ENCODE measurements around the gene VWA8.

The VWA8 gene

DNA sequence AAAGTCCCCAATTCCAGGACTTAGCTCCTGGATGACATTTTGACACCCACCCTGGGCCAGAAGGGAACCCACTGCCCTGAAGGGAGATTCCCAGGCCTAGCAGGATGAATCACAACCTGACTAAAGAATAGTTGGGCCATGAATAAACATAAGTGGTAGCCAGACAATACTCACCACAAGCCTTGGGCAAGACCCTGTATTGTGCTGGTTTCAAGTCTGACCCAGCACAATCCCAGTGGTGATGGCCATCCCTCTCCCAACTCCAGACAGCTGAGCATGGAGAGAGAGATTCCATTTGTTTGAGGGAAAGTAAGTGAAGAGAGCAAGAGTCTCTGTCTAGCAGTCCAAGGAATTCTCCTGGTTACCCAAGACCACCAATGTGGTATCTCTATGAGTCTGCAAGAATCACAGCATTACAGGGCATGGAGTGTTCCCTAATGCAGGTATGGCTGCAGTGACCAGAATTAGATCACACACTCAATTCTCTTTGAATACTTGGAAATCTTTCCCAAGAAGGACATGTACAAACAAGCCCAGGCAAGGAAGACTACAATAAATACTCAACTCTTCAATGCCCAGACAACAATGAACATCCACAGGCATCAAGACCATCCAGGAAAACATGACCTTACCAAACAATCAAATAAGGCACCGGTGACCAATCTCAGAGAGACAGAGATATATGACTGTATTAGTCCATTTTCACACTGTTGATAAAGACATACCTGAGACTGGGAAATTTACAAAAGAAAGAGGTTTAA is 158.0 kb downstream of the VWA8 start:
- no peak for DNase-seq (ENCODE audit: low read depth)

DNA sequence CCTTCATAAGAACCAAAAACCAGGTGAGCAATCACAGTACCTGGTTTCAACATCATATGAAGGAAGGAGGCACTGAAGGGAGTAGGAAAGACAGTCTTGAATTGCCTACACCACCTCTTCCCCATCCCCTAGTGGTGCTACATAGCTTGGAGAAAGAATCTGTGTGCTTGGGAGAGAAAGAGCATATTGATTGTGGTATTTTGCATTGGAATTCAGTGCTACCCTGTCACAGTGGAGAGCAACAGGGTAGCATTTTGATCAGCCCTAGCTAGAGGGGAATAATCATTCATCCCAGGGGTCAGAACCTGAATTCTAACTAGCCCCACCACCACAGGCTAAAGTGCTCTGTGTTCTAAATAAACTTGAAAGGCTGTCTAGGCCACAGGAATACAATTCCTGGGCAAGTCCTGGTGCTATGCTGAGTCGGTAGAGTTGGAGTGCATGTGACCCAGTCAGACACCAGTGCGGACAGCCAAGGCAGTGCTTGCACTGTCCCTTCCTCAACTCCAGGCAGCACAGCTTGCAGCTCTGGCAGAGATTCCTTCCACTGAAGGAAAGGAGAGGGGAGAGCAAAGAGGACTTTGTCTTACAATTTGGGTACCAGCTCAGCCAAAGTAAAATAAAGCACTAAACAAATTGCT is 158.7 kb downstream of the VWA8 start:
- no peak for DNase-seq (ENCODE audit: low read depth)

DNA sequence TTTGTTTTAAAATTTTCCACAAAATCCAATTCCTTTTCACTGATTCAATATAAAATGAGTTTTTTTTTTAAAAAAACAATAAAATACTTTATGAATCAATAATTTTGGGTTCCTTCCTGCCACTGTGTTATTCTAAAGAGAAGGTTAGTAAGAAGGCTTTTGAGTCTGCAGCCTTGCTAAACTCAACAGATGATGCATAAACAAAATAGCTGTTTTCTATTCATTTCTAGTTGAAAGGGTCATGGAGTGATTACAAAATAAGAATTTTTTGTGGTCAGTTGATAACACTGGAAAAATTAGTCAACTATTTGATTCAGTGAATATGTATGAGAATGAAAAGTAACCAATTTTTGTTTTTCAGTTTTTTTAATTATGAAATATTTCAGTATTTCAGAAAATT is 169.9 kb downstream of the VWA8 start:
- DNase-seq (ENCODE audit: low read depth) = no peak

DNA sequence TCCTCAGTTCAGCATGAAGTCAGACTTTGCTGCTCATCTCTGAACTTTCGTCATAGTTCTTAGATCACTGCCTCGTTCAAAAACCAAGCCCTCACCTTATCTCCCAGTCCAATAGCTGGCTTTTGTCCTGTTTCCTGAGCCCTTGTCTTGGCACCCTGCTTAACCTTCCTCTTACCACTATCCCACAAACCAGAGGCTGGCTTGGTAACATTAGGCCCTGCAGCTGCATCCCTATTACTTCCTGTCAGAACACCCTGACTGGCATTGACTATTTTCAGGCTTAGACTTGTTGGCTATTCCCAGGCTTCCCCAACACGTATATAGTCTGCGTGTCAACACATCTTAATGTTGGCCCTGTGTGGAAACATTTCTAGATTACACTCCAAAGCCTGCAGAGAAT is 172.4 kb downstream of the VWA8 start:
- DNase-seq (ENCODE audit: low read depth) = no peak

DNA sequence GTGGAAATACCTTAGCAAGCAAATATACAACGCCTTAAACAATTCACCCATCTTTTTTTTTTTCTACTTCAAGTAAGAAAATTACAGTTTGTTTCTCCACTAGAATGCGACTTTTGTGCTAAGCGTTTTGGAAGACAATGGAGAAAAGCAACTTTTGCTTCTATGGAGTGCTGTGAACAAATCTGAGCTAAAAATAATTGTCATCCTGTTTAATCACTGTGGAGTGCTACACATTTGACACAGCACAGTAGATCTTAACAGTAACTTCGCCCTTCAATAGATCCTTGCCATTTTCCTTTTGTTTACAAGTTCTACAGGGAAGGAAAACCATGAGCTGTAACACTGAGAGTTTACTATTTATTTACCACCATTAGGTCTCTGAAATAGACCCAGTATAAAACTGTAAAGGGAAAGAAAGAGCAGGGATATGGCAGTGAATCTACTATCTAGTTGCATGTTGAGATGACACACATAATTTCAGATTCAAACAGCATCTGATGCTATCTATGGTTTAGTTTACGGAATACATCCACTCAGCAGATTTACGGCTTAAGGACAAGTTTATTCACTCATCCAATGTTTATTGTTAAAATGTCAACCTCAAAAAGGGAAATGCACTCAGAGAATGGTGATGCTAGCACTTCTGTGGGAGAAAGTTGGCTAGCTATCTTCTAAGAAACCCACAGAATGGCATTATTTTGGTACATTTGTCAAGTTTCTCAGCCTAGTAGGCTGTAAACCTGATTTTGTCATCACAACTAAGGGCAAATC is 175.3 kb downstream of the VWA8 start:
- no peak for DNase-seq (ENCODE audit: low read depth)

DNA sequence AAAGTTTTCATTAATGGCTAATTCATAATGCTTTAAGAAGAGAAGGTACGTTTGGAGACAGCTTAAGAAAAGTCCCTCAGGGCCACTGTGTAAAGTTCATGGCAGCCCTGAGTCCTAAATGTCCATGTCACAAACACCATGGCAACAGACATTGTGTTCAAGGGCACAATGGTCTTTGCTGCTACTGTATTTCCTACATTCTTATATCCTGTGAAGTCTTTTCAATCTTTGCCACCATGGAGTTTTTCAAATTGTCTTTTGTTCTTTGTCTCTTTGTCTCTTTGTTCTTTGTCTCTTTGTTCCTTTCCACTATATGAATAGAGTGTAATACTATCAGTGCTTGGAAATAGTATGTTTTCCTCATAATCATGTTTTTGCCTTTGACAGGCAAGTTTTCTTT is 178.8 kb downstream of the VWA8 start:
- DNase-seq (ENCODE audit: low read depth) = no peak

DNA sequence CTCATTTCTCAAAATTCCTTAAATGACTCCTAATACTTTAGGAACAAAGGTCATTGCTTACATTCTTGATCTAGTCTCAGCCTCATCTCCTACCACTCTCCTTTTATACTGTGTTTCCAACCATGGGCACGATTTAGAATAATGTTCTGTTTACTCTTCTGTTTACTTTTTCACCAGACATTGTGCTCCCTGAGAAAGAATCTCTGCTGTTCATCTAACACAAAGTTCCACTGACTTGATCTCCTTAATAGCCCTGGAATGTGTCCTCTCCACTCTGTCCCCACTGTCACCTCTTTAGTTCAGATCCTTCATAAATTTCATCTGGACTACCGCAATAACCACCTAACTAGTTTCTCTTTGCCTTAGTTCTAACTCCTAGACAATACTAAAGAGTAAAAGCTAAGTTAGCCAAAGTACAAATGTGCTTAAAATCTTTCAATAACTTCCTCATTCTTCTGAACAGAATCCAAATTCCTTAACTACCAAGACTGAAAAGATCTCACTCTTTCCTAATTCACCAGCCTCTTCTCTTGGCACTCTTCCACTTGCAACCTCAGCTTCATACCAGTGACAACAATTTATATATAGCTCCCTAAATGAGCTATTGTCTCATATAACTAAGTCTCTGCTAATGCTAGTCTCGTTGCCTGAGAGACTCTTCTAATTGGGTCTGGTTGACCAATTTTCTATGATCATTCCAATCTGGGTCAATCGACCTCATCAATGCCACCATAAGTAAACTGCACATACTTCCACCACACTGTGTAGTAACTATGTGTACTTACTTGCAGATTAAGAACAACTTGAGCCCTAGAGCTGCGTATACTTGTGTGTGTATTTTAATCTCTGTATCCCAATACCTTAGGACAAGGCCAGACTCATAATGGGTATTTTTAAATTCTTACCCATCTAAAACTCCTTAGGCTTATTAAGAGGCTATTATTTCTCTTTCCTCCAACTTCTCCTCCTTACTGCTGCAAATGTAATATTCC is 179.9 kb downstream of the VWA8 start:
- DNase-seq (ENCODE audit: low read depth) = no peak

DNA sequence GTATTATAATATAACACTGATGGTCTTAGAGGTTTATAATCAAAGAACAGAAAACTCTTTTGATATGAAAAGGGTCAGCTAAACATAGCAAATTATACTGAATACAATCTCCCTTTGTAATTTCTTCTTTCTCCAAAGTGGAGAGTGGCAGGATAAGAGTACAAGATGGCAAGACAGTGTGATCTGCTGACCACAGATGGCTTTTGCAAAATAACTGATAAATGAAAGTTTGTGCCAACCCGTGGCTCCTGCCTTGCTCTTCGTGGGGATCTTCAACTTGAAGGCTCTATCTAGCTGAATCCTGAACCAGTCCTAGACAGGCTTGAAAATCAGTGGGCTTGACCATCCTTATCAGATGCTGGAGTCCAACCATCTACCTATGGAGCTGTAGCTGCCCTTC is 185.7 kb downstream of the VWA8 start:
- no peak for DNase-seq (ENCODE audit: low read depth)

DNA sequence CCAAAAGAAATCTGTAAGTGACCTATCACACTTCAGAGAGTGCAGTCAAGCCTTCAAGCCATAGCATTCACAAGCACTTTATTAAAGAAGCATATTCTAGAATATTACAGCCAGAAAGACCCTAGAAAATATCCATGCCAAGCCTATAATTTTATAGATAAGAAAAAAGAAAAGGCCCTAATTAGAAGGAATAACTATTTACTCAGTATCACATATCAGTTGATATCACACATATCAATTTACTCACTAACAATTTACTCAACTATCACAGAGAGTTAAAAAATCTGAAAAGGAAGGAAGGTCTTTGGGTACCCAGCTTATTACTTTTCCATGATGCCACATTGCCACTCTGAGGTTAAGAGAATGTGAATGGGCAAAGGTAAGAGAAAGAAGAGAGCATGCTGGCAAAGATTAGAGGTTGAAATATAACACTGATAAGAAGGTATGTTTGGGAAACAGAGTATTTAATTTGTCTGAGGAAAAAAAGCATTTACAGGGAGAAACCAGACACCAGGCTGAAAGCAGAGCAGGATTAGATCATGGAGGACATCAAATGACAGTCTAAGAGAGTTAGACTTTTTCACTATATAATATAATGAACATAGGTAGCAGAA is 186.2 kb downstream of the VWA8 start:
- DNase-seq (ENCODE audit: low read depth) = no peak

DNA sequence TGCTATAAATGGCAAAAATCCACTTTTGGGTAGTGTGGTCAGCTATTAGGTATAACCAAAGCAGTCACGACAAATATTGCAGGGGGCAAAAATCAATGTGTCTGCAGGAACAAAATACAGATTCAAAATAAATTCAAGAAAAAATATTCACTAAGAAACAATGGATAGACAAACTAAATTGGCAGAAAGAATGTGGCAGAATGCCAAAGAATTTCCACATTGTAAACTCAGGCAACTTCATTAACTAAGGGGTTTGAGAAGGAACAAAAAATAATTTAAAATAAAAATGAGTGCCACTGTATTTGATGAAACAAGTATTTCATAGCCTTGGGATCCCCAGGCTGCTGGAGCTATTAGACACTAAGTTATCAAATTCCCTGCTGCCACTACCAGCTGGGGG is 193.1 kb downstream of the VWA8 start:
- DNase-seq (ENCODE audit: low read depth) = no peak

DNA sequence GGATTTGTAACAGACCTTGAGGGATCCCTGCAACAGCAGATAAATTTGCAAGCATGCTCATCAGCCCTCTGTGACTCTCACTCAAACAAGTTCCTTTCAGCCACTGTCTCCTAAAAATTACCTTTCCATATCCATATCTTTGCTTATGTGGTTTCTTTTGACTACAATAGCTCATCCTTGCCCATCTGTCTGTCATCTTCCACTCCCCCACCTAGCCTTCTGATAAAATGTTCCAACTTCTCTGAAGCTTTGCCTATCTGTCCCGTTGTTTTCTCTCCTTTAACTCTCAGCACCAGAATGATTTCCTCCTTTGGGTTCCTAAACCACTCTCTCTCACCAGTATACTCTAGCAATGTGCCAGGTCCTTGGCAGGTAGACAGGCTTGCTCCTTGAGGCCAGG is 194.5 kb downstream of the VWA8 start:
- DNase-seq (ENCODE audit: low read depth) = no peak

DNA sequence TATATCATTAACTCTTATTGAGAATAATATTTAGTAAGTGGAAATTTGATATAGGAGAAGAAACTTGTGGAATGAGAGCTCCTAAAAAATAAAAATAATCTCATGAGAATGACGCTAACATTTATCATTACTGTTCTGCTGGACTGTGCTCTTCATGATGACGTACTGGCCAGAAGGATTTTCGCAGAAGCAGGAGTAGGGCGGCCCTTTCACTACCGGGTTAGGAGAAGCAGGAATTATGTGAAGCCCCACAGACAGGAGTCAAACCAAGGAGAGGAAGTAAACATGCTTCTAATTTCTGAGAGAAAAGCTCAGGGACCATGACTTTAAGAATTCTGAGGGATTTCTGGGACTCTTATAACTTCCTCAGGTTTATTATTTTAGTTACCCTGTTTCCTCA is 195.1 kb downstream of the VWA8 start:
- no peak for DNase-seq (ENCODE audit: low read depth)

DNA sequence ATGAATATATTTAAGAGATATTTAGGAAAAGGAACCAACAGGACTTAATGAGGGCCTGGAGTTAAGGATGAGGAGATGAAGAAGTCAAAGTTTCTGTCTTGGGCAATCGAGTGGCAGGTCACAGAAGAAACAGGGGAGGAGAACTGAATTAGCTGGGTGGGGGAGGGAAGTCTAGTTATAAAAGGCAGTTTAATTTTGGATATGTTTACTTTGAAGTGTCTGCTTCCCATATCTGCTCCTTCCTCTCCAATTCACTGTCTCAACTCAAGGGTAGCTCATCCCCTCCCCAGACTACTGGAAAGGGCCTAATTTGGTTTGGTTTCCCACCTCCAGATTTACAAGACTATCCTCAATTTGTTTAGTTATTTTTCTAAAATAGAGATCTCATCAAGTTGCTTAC is 195.9 kb downstream of the VWA8 start:
- DNase-seq (ENCODE audit: low read depth) = no peak

DNA sequence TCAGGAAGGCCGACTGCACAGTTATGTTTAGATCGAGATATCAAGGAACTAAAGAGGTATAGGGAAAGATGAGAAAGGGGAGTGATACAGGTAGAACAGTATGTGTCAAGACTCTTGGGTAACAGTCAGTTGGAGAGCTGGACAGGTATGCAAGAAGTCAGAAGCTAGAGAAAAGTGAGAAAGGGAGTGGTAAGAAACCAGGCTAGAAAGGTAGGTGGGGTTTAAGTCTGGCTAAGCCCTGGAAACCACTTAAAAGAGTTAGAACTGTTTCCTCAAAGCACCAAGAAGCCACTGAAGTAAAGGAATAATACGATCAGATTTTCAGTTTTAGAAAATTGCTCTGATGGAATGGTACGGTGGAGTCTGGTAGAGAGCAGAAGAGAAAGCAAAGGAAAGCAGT is 196.4 kb downstream of the VWA8 start:
- no peak for DNase-seq (ENCODE audit: low read depth)

DNA sequence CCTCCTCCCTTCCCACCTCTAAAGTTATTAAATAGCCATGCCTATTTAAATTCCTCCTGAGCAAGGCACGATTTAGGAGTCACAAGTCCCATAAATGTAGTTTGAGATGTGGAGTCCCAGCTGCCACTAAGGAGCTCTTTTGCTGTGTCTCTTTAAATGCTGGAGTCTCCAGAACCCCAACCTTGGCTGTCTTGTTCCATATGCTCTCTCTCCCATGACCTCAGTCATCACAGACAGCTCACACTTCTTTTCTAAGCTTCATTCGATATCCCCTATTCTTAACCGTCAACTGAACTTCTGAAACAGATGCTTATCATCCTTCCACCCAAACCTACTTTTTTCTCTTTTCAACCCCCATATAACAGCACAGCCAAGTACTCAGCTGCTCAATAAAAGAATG is 197.1 kb downstream of the VWA8 start:
- DNase-seq (ENCODE audit: low read depth) = no peak

DNA sequence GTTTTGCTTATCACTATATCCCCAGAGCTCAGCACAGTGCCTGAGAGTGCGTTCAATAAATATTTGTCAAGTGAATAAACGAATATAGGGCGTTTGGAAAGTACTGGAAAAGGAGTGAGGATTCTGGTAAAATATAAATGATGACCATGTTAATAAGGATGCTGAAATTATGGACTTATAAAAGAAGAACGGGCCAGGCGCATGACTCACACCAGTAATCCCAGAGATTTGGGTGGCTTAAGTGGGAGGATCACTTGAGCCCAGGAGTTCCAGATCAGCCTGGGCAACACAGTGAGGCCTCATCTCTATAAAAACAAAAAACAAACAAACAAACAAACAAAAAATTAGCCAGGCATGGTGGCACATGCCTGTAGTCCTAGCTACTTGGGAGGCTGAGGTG is 198.1 kb downstream of the VWA8 start:
- no peak for DNase-seq (ENCODE audit: low read depth)

DNA sequence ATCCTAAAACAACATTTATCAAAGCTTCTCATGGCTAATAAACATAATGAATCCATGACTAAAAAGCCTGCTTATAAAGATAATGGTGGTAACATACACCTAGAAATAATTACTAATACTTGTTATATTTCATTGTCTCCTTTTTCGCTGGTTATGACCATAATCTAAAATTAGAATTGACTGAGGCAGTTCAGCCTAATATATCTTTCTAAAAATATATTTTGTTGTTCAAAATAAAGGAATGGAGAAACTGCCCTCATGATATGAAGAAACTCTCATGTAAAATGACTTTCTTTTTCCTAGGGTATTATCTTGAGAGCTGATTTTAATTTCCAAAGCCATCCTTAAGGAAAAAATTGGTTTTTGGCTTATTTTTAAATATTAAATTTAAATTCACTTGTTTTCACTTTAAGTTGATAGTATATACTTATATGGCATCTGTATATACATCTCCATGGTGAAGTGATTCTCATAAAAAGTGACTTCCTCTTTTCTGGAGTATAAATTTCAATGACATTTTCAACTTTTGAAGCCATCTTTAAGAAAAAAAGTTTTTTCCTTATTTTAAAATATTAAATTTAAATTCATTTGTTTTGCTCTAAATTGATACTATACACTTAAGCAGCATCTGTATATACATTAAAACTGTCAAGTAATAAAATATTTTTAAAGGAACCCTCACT is 204.6 kb downstream of the VWA8 start:
- no peak for DNase-seq (ENCODE audit: low read depth)

DNA sequence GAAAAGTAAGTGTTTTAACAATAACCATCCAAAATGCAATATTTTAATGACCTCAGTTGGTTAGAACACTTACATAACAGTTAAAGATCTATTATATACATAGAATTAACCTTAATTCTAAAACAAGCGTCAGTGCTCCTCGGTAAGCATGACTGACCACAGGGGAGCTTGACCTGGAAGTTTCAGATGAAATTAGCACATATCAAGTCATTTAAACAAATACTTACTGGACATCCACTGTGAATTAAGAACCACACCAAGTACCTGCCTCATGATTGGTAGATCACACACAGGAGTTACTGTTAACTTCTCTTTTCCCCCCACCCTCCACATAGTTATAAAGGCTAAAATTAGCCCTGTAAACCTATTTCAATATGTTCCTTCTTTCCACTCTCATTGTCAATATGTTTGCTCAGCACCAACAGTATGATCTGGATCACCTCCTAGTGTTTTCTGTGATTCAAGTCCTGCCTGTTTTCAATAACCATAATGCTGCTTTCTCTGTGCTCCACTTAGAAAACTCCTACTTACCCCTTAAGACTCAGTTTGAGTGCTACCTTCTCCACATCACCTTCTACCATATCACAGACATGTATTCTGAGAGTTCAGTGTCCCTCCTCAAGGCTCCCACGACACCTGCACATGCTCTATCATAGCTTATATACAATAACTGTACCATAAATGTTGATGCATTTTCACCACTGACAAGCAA is 209.0 kb downstream of the VWA8 start:
- DNase-seq (ENCODE audit: low read depth) = no peak

DNA sequence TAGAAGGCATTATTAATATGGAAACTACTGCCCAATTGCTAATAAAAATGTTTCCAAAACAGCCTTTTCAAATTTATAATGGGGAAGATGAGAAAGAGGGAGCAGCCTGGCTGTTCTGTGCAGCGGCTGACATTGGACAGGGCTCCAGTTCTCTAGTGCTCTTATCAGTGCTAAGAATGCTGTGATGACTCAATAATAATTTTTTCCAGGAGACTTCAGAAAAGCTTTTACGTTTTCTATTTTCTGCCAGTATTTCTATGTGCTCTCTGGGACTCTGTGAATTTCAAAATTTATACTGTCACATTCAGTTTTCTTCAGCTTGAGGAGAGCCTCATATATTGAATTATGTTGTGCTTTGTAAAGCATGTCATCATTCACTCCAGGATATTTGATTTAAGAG is 209.6 kb downstream of the VWA8 start:
- DNase-seq (ENCODE audit: low read depth) = no peak

DNA sequence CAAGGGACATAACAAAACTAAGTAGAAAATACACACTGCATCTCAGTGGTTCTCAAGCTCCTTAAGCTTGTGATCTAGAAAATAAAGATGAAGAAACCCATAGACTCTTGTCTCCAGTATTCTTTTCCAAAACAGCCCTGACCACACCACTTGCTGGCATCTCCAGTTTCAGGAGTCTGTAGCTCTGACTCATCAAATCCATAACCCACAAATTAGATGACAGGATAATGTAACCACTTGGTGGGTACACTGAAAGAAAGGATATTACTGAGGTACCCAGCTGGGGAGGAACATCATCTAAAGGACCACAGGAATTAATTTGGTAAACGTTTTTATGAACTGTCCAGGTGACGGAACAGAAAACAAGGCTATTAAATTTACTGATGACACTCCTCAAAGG is 214.7 kb downstream of the VWA8 start:
- no peak for DNase-seq (ENCODE audit: low read depth)
